Glomerular visceral epithelial cell (primary cell): ENCODE measurements around the gene HOXA7.

Experiments used
- DNase-seq: peaks from one replicate; pipeline ENCODE4 v3.0.0-alpha.2; 2016; ENCODE audit errors: extremely low spot score

The HOXA7 gene

DNA sequence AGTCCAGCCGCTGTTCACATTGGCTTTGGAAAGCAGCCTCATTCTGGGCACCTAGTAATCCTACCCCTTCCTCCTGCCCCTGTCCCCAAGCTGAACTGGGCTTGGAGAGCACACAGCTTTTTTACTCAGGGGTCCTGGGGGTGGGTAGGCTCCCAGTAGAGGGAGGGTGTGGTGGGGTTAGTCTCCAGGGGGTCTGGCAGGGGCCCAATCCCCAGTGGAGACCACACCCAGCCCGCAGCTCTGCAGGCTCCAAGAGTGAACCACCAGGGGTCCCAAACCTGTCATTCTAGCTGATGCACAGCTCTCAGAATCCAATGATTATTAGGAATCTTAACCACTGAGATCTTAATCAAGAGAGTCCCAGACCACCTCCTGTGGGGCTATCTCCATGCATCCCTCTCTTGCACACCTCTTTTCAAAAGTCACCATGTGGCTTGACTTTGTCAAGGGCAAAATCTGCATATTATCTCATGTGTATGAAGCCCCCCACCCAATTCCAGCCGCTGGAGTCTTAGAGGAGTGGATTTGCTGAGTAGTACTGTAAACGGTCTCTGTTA lies 25.9 kb upstream of the HOXA7 start:
- DNase-seq: no peak

DNA sequence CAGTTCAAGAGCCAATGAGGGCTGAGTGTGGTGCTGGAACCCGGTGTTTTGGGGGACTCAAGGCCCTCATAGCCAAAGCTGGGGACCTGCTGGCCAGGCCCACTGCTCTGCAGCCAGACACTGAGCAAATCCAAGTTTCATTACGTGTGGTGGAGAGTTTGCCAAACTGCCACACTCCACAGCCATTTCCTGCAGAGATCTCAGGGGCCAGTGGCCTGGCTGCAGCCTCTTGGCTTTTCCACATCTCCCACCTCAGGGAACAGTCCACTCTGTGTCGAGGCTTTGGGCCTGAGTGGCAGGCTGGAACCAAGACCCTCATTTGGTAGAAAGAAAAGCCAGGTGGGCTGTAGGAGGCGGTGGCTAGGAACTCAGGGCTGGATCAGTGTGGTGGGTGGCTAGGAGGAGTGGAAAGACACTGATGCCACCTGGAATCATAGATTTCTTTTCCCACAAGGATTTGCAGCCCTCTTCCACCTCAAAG lies 25.4 kb upstream of the HOXA7 start:
- no peak for DNase-seq

- DNase-seq: no peak
Observed at GRCh38 chr7:27180431-27181420, 24.3 kb upstream of the HOXA7 start.

- peak; percentile 92 for DNase-seq
Observed at GRCh38 chr7:27179503-27180430, 23.3 kb upstream of the HOXA7 start.

GRCh38 chr7:27179030-27179429 lies 22.6 kb upstream of the HOXA7 start:
- DNase-seq: no peak

DNA sequence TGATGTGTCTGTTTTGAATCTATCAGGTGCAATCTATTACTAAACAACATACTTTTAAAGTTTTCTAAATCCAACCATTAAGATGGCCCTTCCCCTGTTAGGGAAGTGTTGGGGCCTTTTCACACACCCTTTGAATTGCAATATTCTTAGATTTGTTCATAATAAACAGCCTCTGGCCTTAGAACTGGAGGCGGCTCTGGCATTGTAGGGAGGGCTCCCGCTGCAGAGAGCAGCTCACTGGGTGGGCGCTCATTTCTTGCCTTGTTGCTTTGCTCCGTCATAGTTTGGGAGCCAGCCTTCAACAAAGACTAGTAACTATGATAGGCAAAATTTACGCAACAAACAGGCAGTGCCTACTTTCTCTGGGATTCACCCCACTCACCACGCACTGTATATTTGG lies 21.9 kb upstream of the HOXA7 start:
- DNase-seq: peak; percentile 50

DNA sequence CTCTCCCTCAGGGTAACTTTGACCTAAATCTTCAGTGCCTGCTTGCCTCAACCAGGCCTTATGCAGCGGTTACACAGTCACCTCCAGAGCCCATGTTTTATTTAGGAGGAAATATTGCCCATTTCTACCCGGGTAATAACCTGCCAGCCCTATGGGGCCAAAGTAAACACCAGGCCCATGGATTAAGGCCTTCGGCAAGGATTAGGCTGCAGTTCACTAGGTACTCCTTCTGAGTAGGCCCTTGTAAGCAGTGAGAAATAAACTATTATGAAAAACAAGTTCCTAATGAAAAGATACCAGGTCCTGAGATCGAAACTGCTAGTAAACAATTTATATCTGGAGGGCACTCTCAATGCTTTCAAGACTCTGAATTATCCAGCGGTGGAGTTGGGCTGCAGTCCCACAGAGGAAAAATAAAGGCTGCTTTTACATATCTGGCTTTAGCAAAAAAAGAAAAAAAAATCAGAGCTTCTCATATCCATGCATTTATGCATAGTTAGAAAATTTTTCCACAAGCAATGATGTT lies 21.4 kb upstream of the HOXA7 start:
- no peak for DNase-seq

- DNase-seq: peak; percentile 35
Observed at GRCh38 chr7:27176962-27177794, 20.7 kb upstream of the HOXA7 start.

- no peak for DNase-seq
Observed at GRCh38 chr7:27176524-27176845, 20.0 kb upstream of the HOXA7 start.

GRCh38 chr7:27175626-27176523 lies 19.4 kb upstream of the HOXA7 start:
- DNase-seq: peak; percentile 37

DNA sequence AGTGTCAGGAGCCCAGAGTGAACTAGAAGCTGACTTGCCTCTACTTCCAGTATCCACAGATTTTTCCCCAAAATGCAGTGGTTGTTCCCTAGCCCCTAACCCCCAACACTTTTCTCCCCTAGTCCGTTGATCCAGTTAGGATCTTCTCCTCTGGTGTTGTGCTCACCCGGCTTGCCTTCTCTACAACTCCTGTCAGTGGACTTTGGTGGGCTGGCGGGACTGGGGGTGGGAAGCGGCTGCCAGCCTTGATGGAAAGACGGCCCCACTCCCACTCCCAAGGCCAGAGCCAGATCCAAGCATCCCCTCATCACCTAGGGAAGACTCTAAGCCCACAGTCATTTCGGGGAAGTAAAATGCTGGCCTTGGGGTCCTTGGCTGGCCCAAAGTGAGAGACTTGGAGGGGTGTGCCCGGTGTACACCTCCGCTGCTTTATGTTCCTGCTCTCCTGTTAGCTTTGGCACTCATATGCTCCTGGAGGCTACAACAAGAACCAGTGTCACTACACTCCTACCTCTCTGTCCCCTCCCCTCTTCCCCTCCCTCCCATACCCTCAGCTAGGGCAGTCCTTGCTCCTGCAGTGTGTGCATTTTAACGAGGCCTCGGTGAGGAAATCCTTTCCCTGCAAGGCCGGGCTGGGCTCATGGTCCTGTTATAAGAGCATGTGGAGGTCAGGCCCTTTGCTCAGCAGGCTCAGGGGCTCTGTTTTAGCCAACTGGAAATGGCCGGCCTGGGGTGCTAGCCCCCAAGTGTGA lies 18.6 kb upstream of the HOXA7 start:
- peak; percentile 80 for DNase-seq

DNA sequence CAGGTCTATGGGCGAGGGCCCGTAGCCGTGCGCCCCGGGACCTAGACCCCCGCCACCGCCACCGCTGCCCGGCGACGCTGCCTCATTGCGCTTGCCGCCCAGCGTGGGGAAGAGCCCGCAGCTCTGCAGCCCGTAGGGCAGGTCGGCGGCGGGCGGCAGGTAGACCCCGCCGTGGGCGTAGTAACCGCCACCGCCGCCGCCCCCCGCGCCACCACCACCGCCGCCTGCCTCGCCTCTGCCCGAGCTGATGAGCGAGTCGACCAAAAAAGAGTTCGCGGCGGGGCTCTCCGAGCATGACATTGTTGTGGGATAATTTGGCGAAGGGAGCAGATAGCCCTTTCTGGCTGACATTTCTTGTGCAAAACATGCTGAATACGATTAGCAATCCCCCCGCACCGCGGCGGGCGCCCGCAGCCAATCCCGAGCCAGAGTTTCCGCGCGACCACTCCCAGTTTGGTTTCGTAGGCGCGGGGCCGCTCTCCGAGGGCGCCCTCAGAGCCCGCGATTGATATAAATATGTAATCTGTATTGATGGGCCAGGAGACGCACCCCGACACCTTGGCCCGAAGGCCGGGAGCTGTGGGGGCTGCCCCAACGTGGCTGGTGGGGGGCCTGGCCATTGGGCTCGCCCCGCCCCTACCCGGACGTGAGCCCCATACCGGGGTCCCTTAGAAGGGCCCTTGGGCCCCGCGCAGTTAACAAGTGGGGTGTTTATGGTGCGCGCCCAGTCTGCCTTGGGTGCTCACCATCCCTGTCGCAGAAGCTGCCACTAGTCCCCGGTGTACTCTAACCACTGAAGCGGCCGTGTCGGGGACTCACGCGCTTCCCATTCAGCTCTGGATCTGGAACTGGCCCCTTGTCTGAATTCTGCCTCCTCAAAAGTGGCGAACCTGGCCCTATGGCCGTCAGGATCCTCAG lies 17.7 kb upstream of the HOXA7 start, which contains the start of gene HOXA10:
HOXA10 (minus strand) TSS at position 365 of the 918 bp plus-strand sequence; CDS start at position 351, 14 bp downstream.
- DNase-seq: peak; percentile 89

- no peak for DNase-seq
Observed at GRCh38 chr7:27173511-27173955, 17.1 kb upstream of the HOXA7 start.

GRCh38 chr7:27172823-27173510 lies 16.5 kb upstream of the HOXA7 start:
- peak; percentile 59 for DNase-seq

- peak; percentile 43 for DNase-seq
Observed at GRCh38 chr7:27172315-27172774, 15.9 kb upstream of the HOXA7 start.

DNA sequence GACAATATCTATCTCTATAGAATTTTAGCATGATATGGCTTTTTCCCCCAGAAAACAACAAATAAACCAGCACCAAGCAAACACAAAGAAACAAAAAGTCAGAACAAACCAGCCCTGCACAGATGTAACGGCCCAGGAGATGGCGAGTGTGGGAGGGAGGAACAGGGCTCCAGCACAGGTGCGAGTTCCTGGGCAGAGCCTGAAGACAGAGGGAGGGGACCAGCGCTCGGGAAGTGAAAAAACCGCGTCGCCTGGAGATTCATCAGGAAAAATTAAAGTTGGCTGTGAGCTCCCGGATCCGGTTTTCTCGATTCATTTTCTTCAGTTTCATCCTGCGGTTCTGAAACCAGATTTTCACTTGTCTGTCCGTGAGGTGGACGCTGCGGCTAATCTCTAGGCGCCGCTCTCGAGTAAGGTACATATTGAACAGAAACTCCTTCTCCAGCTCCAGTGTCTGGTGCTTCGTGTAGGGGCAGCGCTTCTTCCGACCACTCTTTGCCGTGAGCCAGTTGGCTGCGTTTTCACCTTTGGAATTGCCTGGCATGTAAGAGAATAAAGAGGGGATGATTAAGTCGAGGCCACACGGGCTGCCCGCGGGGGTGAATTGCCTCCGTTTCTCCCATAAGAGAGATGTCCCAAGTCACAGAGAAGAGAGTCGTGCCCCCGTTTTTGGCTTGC lies 15.3 kb upstream of the HOXA7 start:
- peak; percentile 48 for DNase-seq

DNA sequence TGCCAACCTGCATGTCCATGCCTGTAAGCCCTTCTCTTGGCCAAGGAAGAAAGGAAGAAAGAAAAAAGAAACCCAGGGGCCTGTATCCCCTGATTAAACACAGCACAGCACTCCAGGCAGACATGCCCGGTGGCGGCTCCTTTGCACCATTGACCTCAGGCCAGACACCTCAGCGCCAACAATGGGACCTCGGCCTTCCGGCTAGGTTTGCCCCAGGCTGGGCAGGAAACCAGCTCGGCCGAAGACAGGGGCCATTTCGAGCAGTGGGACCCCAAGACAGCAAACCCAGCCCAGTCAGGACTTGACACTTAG lies 14.8 kb upstream of the HOXA7 start:
- DNase-seq: peak; percentile 58
